Upper lobe of left lung (tissue), 4 donors: ENCODE results near the gene SRSF9.

ENCODE experiments used
- POLR2A ChIP-seq, 4 donors: fragments of 450-650 bp; IDR thresholded peaks; one replicate each; pipeline ENCODE4 v1.5.1; 2016 to 2017; ENCODE audit warnings: antibody characterized with exemption in 4 of 4, mild to moderate bottlenecking in 2 of 4
- POLR2AphosphoS5 ChIP-seq, 2 donors: sonication (generic); formaldehyde crosslinking; IDR thresholded peaks; one replicate each; pipeline ENCODE4 v1.5.1; 2017; ENCODE audit warnings: antibody characterized with exemption in 2 of 2
- TF ChIP-seq, protein P1 (sequence below), 6 experiments: fragments of 450-650 bp in 4 of 6; fragments of 200-600 bp in 2 of 6; sonication (generic) in 2 of 6; IDR thresholded peaks; one replicate each; pipeline ENCODE4 v1.5.1; 2016 to 2019; ENCODE audit warnings: antibody characterized with exemption in 6 of 6

DNA sequence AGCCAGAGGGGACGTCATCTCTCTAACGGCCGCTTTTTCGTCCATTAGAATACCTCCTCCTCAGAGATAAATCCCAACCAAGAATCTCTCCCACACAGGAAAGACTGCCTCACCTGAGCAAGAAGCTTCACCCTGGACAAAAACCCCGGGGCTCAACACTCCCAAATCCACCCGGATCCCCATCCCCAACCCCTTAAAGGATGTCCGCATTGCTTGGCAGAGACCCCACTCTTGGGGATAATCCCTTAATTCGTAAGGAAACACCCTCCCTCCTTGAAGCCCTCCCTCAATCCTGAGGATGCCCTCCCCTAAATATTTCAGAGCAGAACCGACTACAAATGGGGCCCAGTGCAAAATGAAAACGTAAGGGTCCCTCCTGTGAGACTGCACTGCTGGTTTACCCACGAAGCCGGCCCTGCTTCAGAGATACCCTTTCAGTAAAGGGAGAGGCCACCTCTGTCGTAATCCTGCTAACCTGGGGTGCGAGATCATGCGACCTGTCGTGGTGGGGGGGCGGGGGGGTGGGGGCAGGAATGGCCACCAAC, 25.7 kb upstream of the SRSF9 start:
- TF ChIP-seq, protein P1, sequence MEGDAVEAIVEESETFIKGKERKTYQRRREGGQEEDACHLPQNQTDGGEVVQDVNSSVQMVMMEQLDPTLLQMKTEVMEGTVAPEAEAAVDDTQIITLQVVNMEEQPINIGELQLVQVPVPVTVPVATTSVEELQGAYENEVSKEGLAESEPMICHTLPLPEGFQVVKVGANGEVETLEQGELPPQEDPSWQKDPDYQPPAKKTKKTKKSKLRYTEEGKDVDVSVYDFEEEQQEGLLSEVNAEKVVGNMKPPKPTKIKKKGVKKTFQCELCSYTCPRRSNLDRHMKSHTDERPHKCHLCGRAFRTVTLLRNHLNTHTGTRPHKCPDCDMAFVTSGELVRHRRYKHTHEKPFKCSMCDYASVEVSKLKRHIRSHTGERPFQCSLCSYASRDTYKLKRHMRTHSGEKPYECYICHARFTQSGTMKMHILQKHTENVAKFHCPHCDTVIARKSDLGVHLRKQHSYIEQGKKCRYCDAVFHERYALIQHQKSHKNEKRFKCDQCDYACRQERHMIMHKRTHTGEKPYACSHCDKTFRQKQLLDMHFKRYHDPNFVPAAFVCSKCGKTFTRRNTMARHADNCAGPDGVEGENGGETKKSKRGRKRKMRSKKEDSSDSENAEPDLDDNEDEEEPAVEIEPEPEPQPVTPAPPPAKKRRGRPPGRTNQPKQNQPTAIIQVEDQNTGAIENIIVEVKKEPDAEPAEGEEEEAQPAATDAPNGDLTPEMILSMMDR (IDR thresholded peaks at IDR 0.05) = no peak
- TF ChIP-seq POLR2A (IDR thresholded peaks at IDR 0.05) (no peak), POLR2AphosphoS5 (IDR thresholded peaks at IDR 0.05) (no peak)
